ENCODE measurements around the gene WDR35.

Gene WDR35

GRCh38 chr2:19911808-19912509 lies 77.9 kb downstream of the WDR35 start:
- in situ Hi-C loops (cut with HindIII; ENCODE audit: low sequenced_read_pairs) = no loop called here

GRCh38 chr2:19902216-19902740 lies 87.6 kb downstream of the WDR35 start:
- TF ChIP-seq CTCF (IDR thresholded peaks at IDR 0.05; ENCODE audit: low read depth, low read length) = no peak
- peak overlapping the region; percentile 74 for H3K4me3 ChIP-seq (ENCODE audit: low read depth, low read length)
- in situ Hi-C loops (cut with HindIII; ENCODE audit: low sequenced_read_pairs) = no loop called here
- no peak for DNase-seq (ENCODE audit: low read depth, low spot score)

More at GRCh38 chr2:19911808-19912509, 77.9 kb downstream of the WDR35 start:
- DNase-seq (ENCODE audit: low read depth, low spot score) = peak; percentile 97
- H3K4me3 ChIP-seq (ENCODE audit: low read depth, low read length) = no peak overlapping the region
- TF ChIP-seq CTCF (IDR thresholded peaks at IDR 0.05; ENCODE audit: low read depth, low read length) = no peak

- H3K4me3 ChIP-seq (ENCODE audit: low read depth, low read length) = peak within 1 kb of the TSS; percentile 74
- no peak for TF ChIP-seq CTCF (IDR thresholded peaks at IDR 0.05; ENCODE audit: low read depth, low read length)
- in situ Hi-C loops (cut with HindIII; ENCODE audit: low sequenced_read_pairs) = no loop called here
- DNase-seq (ENCODE audit: low read depth, low spot score) = peak; percentile 96
Observed at GRCh38 chr2:19901442-19902215, 88.3 kb downstream of the WDR35 start, which contains the start of gene TTC32. TSS of gene TTC32 (minus strand) at chr2:19901983. CDS start at chr2:19901854, 129 bp downstream.

GRCh38 chr2:19900931-19901441 lies 88.9 kb downstream of the WDR35 start:
- H3K4me3 ChIP-seq (ENCODE audit: low read depth, low read length) = peak overlapping the region; percentile 74
- in situ Hi-C loops (cut with HindIII; ENCODE audit: low sequenced_read_pairs) = no loop called here
- no peak for TF ChIP-seq CTCF (IDR thresholded peaks at IDR 0.05; ENCODE audit: low read depth, low read length)
- DNase-seq (ENCODE audit: low read depth, low spot score) = peak; percentile 41

- no peak for TF ChIP-seq CTCF (IDR thresholded peaks at IDR 0.05; ENCODE audit: low read depth, low read length)
- no peak for DNase-seq (ENCODE audit: low read depth, low spot score)
- in situ Hi-C loops (cut with HindIII; ENCODE audit: low sequenced_read_pairs) = no loop called here
Observed at GRCh38 chr2:19899985-19900930, 89.6 kb downstream of the WDR35 start.

More at GRCh38 chr2:19899985-19900930, 89.6 kb downstream of the WDR35 start:
- H3K4me3 ChIP-seq (ENCODE audit: low read depth, low read length) = peak overlapping the region; percentile 74
